LoVo (cell line): ENCODE results near the gene ENC1.
"Not testable (repeated sequence)": the region's sequence is repeated elsewhere in the genome, so short reads cannot be mapped to it uniquely, and the experiment has no call there.

Experiments used
- DNase-seq: peaks from one replicate; pipeline ENCODE4 v3.0.0-alpha.2; 2016; ENCODE audit warnings: low spot score

The ENC1 gene, protein sequence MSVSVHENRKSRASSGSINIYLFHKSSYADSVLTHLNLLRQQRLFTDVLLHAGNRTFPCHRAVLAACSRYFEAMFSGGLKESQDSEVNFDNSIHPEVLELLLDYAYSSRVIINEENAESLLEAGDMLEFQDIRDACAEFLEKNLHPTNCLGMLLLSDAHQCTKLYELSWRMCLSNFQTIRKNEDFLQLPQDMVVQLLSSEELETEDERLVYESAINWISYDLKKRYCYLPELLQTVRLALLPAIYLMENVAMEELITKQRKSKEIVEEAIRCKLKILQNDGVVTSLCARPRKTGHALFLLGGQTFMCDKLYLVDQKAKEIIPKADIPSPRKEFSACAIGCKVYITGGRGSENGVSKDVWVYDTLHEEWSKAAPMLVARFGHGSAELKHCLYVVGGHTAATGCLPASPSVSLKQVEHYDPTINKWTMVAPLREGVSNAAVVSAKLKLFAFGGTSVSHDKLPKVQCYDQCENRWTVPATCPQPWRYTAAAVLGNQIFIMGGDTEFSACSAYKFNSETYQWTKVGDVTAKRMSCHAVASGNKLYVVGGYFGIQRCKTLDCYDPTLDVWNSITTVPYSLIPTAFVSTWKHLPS

GRCh38 chr5:74640450-74640953, at the start of gene ENC1:
TSS of gene ENC1 (minus strand) at chr5:74640728. CDS start at chr5:74636485, 4,243 bp downstream.
- DNase-seq, result peak; percentile 90

DNA sequence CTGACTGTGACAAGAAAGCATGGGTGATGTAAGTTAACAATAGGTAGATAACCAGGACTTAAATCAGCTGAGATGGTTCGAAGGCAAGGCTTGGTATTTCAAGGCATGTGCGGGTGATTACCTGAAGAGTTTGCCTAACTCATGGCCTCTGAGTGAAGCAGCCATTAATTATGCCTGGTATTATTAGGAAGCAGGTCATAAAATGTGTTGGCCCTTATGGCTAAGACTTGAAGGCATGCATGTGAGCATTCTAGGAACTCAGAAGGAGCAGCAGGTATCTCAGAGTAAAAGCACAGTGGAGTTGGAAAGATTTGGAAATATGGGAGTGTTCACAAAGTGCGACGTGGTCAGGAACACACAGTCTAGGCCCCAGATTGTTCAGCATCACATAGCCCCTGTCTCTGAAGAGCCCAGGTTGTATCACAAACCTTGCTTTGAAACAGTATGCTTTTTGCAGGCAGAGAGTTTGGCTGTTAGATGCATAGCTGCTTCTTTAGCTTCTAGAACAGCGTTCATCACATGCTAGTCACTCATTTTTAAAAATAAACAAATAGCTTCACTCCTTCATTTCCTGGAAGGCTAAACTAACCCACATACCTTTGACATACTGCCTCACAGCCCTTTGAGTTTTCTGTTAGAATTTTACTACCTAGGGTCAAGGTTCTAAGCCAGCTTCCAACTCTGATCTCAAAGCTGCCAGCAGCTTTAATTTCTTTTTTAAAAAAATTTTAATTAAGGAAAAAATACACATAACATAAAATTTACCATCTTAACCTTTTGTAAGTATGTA, 46.6 kb upstream of the ENC1 start:
- DNase-seq, result no peak

- DNase-seq, result no peak
These were observed 45.6 kb upstream of the ENC1 start for GRCh38 chr5:74685979-74686631.

DNA sequence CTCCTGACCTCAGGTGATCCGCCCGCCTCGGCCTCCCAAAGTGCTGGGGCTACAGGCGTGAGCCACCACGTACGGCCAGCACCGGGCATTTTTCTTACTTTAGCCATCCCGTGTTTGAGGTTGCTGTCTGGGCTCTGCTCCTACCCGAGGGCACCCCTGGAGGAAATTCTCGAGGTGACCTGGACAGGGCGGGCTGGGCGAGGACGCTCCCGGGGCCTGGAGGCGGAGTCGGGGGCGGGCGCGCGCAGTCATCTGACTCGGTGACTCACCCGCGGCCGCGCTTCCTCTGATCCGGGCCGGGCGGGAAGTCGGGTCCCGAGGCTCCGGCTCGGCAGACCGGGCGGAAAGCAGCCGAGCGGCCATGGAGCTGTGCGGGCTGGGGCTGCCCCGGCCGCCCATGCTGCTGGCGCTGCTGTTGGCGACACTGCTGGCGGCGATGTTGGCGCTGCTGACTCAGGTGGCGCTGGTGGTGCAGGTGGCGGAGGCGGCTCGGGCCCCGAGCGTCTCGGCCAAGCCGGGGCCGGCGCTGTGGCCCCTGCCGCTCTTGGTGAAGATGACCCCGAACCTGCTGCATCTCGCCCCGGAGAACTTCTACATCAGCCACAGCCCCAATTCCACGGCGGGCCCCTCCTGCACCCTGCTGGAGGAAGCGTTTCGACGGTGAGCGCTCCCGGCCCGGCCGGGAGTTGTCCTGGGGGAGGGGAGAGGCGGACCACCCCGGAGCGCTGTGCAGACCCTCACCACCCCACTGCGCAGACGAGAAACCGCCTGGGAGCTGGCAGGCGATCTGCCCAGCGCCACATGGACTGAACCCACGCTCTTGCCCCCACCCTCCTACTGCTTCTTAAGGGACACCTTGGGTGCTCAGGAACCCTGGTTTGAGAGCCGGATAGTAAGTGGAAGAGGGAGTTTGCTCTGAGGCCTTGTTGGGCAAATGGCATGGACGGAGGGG, 44.6 kb upstream of the ENC1 start, which contains the start of gene HEXB:
Gene HEXB (plus strand): TSS at position 334 of the 952 bp plus-strand sequence. CDS start 28 bp downstream, at position 362.
- peak; percentile 95 for DNase-seq

DNA sequence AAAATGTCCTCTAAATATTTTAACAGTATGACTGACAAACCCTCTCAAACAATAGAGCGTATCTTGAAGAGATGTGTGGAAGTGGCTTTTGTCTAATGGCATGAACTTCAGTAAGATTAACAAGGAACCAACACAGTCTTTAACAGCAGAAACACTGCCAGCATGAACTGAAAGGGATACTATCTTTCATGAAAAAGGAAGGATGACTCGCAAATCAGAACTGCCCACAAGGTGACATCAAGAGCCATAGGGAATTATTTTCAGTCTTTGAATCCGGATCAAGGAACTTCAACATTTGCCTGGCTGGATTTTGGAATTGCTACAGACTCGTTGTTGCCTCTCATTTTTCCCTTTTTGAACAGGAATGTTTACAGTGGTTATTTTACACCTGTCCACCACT, 39.4 kb upstream of the ENC1 start:
- no peak for DNase-seq

DNA sequence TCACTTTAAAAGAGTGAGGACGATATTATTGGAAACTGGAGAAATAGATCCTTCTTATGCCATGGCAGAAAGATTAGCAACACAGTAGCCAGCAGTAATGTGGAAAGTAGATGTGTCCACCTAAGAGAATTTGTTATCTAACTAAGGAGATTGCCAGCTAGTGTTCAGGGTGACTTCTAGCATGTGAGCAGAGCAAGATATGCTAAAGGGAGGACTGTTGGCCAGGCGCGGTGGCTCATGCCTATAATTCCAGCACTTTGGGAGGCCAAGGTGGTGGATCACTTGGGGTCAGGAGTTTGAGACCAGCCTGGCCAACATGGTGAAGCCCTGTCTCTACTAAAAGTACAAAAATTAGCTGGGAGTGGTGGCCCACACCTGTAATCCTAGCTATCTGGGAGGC, 38.8 kb upstream of the ENC1 start:
- not testable (repeated sequence) for DNase-seq

DNA sequence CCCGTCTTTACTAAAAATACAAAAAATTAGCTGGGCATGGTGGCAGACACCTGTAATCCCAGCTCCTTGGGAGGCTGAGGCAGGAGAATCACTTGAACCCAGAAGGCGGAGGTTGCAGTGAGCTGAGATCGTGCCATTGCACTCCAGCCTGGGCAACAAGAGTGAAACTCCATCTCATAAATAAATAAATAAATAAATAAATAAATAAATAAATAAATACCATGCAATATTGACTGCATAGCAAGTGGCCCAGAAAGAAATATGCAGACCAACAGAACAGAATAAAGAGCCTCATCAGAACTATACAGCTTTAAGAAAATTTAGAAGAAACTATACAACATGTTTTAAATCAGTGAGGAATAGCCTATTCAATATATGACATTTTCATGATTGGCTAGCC, 37.6 kb upstream of the ENC1 start:
- DNase-seq, result not testable (repeated sequence)

DNA sequence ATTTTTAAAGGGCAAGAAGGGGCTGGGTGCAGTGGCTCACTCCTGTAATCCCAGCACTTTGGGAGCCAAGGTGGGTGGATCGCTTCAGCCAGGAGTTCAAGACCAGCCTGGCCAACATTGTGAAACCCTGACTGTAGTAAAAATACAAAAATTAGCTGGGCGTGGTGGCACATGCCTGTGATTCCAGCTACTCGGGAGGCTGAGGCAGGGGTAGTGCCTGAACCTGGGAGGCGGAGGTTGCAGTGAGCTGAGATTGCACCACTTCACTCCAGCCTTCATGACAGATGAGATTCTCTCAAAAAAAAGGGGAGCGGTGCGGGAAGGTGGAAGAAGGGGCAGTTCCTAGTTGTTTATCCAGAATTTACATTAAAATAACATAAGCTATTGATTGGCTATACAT, 35.9 kb upstream of the ENC1 start:
- not testable (repeated sequence) for DNase-seq

DNA sequence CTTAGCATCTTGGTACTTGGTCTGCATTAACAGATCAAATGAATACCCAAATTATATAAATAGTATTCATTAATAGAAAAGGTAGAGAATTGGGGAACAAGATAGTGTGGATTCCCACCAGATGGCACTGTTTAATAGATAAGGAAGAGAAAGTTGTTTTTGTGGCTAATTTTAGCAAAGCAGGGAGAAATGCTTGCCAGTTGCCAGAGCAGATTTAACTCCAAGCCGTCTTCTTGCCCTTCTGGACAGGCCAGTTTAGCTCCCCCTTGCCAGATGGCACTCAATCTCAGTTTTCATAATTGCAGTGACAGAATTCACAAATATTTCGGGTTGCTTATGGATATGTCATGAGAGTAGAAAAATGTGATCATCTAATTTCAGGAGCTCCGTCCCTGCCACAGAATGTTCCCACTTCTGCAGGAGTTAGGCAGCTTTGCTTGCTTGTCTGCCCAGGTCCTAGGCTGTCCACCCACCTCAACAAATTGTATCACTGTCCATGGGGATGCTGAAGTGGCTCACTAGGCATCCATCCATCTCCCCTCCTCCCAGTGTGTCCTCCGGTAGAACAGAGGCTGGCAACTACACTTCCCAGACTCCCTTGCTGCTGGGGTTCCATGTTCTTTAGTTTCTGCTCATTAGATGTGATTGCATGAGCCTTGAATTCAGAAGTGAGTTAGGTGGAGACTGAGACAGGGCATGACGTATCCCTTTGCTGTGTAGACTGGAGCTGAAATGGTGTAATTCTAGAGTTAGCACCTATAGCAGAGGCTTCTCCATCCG, 32.7 kb upstream of the ENC1 start:
- DNase-seq, result peak; percentile 43

DNA sequence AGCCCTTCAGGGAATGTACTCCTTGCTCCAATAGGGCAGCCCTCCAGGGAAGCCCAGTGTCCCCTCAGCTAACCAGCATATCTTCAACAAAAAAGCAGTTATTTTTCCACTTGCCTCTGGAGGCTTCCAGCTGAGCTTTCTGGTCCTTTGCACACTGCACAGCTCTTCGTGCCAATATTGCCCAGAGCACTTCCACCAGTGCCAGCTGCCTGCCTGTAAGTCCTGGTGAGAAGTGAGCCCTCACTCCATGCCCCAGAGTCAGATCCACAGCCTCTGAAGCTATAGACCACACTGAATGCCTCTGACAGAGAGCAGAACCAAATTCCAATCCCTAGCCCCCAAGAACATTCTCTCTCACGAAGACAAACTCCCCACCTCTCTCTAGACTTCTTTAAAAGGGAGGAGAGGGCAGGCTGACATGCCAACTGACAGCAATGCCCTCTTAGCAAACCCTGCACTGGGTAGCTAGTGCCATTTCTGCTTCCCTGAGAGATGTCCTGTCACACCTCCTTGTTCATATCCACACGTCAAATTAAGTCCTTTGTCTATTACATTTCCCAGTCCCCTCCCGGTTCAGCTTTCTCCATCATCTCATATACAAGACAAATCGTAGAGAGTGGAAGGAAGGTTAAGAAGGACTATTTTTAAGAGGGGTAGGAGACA, 31.8 kb upstream of the ENC1 start:
- DNase-seq, result no peak

GRCh38 chr5:74670396-74671038, 30.0 kb upstream of the ENC1 start:
- DNase-seq, result no peak

DNA sequence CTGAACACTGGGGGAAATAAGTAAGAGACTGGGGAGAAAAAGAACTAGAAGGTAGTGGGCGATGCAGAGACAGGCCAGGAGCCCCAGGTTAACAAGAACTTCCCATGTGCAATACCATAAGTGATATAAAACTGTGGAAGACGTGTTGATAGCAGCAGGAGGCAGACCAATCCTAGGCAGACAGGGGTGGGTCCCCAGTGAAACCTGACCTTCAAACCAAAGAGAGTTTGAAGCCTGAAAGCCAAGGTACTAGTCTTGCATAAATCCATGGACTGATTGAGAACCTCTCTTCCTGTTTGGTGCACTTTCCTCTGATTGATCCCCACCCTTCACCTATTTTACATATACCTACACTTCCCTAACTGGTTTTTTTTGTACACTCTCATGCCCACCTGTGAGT, 29.3 kb upstream of the ENC1 start:
- no peak for DNase-seq

- no peak for DNase-seq
These were observed 26.9 kb upstream of the ENC1 start for GRCh38 chr5:74667396-74667795.

DNA sequence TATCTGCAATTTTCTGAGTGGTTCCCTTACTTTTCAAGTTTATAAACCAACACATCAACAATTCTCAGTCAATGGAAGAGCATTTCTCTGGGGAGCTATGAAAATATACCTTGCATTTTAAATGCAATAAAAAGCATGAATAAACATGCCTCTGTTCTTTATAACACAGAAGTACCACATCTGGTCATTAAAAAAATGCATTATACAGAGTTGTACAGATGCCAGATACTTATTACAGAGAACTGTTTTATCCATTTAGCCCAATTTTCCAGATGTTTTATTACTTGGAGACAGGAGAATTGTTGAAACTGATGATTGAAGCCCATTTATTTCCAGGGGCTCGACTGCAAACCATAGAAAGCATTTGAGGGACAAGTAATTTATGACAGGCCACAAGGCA, 25.3 kb upstream of the ENC1 start:
- no peak for DNase-seq

DNA sequence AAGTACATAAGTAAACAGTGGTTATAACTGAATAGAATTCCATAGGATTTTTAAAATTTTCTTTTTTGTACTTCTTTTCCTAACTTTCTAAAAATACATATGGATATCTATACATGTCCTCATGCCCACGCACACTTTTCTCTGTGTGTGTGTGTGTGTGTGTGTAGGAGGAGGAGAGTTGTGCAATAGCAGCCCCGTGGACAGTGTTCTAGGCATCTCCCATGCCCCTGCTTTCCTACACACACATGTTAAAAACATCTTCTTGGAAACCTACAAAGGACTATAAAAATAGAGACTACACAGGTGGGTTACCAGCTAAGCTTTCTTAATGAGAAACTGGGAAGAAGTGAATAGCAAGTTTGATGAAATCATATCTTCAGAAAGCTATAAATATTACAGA, 24.7 kb upstream of the ENC1 start:
- no peak for DNase-seq

DNA sequence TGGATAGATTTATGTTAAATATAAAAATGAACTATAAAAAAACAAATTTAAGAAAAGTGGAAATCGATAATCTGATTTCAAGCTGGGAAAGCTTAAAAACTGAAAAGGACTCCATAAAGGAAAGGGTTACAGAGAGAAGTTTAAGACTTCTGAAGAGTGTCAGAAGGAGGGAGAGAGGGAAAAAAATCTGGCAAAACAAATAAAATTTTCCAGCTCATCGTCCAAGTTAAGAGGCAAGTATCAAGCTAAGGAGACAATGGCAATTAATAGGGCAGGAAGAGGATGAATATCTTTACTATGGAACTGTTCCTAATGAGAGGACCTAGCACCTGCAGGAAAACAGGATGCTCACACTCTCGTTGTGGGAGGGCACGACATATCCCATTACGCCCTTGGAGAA, 24.0 kb upstream of the ENC1 start:
- DNase-seq, result no peak

DNA sequence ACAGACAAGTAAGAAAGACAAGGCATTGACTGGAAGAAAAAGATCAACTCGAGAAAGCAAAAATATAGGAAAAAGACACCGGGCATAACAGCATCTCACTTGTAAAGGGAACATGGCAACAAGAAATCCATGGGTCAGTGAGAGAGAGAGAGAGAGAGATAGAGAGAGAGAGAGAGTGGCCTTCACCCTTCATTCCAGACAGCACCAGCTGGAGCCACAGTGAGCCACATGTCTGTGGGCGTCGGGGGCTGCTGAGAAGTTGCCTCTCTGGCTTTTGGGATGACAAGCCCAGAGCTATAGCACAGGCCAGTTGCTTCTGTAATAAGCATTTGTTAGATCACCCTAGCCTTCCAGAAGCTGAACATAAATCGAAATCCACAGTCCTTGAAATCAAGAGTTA, 20.3 kb upstream of the ENC1 start:
- no peak for DNase-seq

DNA sequence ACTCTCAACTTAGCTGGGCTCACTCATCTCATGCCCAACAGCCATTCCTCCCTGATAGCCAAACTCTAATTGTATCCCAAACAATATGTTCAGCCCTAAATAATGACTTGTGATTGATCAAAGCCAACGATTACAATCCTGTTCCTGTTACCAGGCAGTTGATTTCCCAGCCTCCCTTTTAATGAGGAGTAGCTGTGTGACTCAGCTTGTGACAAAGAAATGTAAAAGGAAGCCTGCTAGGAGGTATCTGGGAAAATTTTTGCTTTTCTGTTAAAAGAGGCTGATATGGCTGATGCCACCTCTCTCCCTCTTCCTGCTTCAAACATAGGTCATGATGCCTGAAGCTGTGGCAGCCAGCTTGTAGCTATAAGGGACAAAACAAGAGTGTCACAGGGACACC, 19.6 kb upstream of the ENC1 start:
- no peak for DNase-seq

GRCh38 chr5:74659172-74659571, 18.6 kb upstream of the ENC1 start:
- DNase-seq, result no peak
